ENCODE results near the gene ZBTB9. TPM values are rescaled to one million over a fixed set of nuclear protein-coding genes. Genes with fewer than 3 reads are reported as not detected.
A peak's percentile ranks its signal among the peaks of the same experiment; 100 is the strongest.

The ZBTB9 gene, protein sequence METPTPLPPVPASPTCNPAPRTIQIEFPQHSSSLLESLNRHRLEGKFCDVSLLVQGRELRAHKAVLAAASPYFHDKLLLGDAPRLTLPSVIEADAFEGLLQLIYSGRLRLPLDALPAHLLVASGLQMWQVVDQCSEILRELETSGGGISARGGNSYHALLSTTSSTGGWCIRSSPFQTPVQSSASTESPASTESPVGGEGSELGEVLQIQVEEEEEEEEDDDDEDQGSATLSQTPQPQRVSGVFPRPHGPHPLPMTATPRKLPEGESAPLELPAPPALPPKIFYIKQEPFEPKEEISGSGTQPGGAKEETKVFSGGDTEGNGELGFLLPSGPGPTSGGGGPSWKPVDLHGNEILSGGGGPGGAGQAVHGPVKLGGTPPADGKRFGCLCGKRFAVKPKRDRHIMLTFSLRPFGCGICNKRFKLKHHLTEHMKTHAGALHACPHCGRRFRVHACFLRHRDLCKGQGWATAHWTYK
- total RNA-seq: 15.8 and 17.0 TPM in 2 replicates

DNA sequence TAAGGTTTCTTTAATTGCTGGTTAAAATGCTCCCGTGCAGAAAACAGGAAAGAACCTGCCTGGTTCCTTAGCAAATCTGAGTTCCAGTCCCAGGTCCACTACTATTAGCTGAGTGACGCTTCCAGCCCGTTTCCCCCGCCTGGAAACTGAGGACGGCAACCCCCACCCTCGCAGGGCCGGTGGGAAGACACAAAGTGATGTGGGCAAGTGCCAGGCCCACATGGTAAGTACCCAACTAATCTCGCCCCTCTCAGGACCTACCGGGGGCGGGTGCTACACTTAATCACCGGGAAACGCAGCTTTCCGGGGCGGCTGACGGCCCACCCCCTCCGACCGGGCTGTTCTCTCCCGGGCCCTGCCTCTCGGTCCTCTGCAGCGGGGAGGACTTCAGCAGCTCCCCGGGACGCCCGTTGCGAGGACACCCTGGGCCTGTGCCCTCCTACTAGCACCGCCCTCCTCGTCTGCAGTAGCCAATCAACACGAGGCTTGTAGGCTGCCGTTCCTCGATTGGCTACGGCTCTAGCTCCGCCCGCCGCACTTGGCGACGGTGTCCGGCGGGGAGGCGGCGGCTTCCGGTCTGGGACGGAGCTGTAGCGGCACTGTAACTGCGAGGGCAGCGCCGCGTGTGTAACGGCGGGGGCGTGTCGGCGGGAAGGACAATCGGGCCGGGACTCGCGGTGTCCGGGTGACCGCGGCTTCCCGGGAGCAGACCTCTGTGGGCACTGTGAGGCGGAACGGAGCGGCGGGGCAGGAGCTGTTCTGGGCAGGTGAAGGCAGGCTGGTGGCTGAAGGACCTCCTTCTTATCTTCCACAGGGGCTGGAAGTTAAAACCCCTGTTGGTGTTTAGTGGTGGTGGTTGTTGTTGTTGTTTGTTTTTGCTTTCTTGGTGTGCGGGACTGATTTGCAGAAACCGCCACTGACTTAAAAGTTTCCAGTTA is at the start of gene ZBTB9:
ZBTB9 (plus strand) TSS at position 568 of the 938 bp plus-strand sequence. CDS start 525 bp downstream, outside the sequence.
- no peaks in the 10 kb centered on the region for H3K27me3 Mint-ChIP-seq (ENCODE audit: insufficient read depth)
- peak; percentile 96 for DNase-seq (ENCODE audit: low spot score)
- no peaks in the 10 kb centered on the region for H3K9me3 Mint-ChIP-seq
- intact Hi-C loops (cut with micrococcal nuclease): loop anchor here (1.0 to 10.0 kb wide), 13 partner anchors 23 to 257 kb away; partner anchors contain the start of genes BAK1, ITPR3, KIFC1 and PFDN6
- peak within 1 kb of the TSS; percentile 88 for H3K27ac Mint-ChIP-seq
- H3K4me3 Mint-ChIP-seq: peak within 1 kb of the TSS; percentile 95
- peaks cover 42% of the 10 kb centered on the region for H3K4me1 Mint-ChIP-seq (ENCODE audit: low read depth)
- peaks cover 31% of the 10 kb centered on the region for H3K36me3 Mint-ChIP-seq (ENCODE audit: low read depth)

DNA sequence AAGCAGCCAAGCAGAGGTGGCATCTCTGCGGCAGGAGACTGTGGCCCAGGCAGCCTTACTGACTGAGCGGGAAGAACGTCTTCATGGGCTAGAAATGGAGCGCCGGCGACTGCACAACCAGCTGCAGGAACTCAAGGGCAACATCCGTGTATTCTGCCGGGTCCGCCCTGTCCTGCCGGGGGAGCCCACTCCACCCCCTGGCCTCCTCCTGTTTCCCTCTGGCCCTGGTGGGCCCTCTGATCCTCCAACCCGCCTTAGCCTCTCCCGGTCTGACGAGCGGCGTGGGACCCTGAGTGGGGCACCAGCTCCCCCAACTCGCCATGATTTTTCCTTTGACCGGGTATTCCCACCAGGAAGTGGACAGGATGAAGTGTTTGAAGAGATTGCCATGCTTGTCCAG is 49.5 kb upstream of the ZBTB9 start:
- Mint-ChIP-seq H3K4me3 (no peak overlapping the region), H3K9me3 (no peaks in the 10 kb centered on the region), H3K4me1 (ENCODE audit: low read depth) (peaks cover 15% of the 10 kb centered on the region), H3K36me3 (ENCODE audit: low read depth) (peaks cover 61% of the 10 kb centered on the region), H3K27me3 (ENCODE audit: insufficient read depth) (no peaks in the 10 kb centered on the region), H3K27ac (no peak overlapping the region)
- DNase-seq (ENCODE audit: low spot score): no peak
- intact Hi-C loops (cut with micrococcal nuclease): no loop called here

DNA sequence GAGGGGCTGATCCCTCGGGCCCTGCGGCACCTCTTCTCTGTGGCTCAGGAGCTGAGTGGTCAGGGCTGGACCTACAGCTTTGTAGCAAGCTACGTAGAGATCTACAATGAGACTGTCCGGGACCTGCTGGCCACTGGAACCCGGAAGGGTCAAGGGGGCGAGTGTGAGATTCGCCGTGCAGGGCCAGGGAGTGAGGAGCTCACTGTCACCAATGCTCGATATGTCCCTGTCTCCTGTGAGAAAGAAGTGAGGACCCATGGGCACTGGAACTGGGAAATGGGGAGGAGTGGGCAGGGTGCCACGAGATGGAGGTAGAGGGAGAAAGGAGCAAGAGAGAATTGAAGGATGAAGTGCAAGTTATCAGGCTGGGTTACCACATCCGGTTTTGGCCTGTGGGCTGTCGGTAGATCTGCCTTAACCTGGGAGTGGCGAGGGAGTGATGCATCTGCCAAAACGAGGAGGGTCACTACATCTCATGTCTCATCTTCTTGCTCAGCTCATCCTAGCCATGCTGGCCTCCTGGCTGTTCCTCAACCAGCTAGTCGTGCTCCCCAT is 48.9 kb upstream of the ZBTB9 start:
- peaks cover 18% of the 10 kb centered on the region for H3K4me1 Mint-ChIP-seq (ENCODE audit: low read depth)
- intact Hi-C loops (cut with micrococcal nuclease): no loop called here
- H3K27me3 Mint-ChIP-seq (ENCODE audit: insufficient read depth): no peaks in the 10 kb centered on the region
- no peaks in the 10 kb centered on the region for H3K9me3 Mint-ChIP-seq
- H3K36me3 Mint-ChIP-seq (ENCODE audit: low read depth): peaks cover 56% of the 10 kb centered on the region
- H3K4me3 Mint-ChIP-seq: no peak overlapping the region
- peak overlapping the region; percentile 18 for H3K27ac Mint-ChIP-seq
- DNase-seq (ENCODE audit: low spot score): no peak

DNA sequence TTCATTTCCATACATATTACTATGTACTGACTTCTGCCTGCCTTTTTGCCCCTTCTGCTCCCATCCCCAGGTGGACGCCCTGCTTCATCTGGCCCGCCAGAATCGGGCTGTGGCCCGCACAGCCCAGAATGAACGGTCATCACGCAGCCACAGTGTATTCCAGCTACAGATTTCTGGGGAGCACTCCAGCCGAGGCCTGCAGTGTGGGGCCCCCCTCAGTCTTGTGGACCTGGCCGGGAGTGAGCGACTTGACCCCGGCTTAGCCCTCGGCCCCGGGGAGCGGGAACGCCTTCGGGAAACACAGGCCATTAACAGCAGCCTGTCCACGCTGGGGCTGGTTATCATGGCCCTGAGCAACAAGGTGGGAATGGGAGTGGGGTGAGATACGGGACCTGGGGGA is 48.2 kb upstream of the ZBTB9 start:
- intact Hi-C loops (cut with micrococcal nuclease): no loop called here
- no peak for DNase-seq (ENCODE audit: low spot score)
- Mint-ChIP-seq H3K4me3 (no peak overlapping the region), H3K4me1 (ENCODE audit: low read depth) (peaks cover 18% of the 10 kb centered on the region), H3K27ac (no peak overlapping the region), H3K36me3 (ENCODE audit: low read depth) (peaks cover 52% of the 10 kb centered on the region), H3K9me3 (no peaks in the 10 kb centered on the region), H3K27me3 (ENCODE audit: insufficient read depth) (no peaks in the 10 kb centered on the region)

DNA sequence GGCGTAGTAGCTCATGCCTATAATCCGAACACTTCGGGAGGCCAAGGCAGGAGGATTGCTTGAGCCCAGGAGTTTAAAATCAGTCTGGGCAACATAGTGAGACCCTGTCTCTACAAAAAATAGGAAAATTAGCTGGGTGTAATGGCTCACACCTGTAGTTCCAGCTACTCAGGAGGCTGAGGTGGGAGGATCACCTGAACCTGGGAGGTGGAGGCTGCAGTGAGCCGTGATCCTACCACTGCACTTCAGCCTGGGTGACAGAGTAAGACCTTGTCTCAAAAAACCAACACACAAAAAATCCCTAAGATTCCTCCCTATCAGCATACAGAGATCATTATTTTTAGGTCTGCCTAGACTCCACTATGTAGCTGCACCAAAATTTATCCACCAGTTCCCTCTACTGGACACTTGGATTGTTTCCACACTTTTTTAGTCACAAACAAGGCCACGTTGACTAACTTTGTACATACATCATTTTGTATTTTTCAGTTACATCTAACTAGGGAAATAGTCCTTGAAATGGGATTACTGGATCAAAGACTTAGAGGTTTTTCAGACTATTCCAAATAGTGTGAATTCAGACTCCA is 47.2 kb upstream of the ZBTB9 start:
- H3K27ac Mint-ChIP-seq: no peak overlapping the region
- H3K4me1 Mint-ChIP-seq (ENCODE audit: low read depth): peaks cover 26% of the 10 kb centered on the region
- no peak for DNase-seq (ENCODE audit: low spot score)
- no peak overlapping the region for H3K4me3 Mint-ChIP-seq
- H3K36me3 Mint-ChIP-seq (ENCODE audit: low read depth): peaks cover 52% of the 10 kb centered on the region
- no peaks in the 10 kb centered on the region for H3K27me3 Mint-ChIP-seq (ENCODE audit: insufficient read depth)
- H3K9me3 Mint-ChIP-seq: no peaks in the 10 kb centered on the region
- intact Hi-C loops (cut with micrococcal nuclease): no loop called here

DNA sequence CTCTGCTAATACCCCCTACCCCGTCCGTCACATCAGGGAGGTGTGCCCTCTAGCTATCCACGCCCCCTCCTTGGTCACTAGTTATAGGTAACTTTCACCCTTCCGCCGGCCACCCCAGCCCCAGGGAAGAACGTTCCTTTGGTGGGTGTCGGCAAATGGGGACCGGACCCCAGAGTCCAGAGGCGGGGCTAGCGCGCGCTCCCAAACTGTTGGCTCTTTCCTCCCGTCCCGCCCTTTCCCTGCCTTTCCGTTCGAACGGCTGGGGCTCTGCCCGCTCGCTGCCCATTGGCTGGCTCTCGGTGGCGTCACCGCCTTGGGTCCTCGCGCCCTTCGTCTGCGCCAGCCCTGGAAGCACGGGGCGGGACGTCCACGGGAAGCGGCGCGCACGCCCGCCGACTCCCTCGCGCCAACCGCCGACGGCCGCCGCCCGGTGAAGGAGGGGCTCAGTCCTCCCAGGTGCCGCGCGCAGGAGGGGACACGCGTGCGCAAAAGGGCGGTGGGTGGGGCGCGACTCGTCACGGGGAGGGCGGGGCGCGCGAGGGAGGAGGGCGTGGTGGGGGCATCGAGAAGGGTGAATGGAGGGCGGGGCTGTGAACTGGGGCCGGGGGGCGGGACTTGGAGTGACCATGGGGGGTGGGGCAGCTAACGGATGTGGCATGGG is 44.2 kb upstream of the ZBTB9 start:
- peak overlapping the region; percentile 91 for H3K4me3 Mint-ChIP-seq
- peak overlapping the region; percentile 96 for H3K27ac Mint-ChIP-seq
- intact Hi-C loops (cut with micrococcal nuclease): loop anchor here (1.0 to 10.0 kb wide), 12 partner anchors 8 to 1235 kb away; partner anchors contain the start of genes AGPAT1, CUTA, KIFC1 and LEMD2
- H3K4me1 Mint-ChIP-seq (ENCODE audit: low read depth): peaks cover 50% of the 10 kb centered on the region
- H3K27me3 Mint-ChIP-seq (ENCODE audit: insufficient read depth): no peaks in the 10 kb centered on the region
- peaks cover 48% of the 10 kb centered on the region for H3K36me3 Mint-ChIP-seq (ENCODE audit: low read depth)
- DNase-seq (ENCODE audit: low spot score): peak; percentile 99
- no peaks in the 10 kb centered on the region for H3K9me3 Mint-ChIP-seq

DNA sequence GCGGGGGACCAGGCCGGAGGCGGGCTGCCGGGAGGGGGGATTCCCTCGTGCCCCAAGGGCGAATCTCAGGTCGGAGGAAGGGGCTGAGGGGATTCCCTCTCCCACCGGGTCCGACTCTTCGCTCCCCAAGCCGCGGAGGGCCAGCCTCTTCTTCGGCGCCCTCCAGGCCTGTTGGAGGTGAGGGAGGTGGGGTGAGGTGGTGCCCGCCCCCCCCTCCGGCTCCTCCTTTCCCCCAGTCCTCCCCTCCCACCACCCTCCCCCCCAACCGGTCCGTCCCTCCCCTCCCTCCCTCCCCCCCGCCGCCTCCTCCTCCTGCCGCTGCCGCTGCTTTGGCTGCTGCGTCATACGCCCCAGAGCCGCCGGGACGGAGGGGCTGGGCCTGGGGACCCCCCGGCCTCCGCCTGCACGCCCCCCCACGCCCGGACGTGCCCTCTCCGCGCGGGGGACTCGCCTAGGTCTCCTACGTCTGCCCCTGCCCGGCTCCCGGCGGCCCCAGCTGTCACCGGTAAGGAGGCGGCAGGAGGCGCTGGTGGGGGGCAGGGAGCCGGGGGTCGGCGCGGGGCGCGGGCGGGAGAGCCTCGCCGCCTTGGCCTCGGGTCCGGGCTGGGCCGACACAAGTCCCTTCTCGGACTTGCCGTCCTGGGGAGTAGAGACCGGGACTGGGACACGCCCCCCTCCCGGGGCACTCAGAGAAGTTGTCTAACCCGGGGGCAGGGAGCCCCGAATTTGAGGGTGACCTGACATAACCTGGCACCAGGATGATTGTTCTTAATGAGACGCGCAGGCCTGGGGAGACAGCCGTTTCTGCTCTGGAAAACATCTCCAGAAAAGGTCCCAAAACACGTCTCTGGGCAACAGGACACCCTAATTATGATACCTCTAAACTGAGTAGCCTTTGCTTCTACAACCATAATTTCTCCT is 43.4 kb upstream of the ZBTB9 start, which contains the start of gene PHF1:
PHF1 (plus strand) TSS at position 304 of the 921 bp plus-strand sequence. CDS start 1,250 bp downstream, outside the sequence.
- no peak for DNase-seq (ENCODE audit: low spot score)
- intact Hi-C loops (cut with micrococcal nuclease): loop anchor here (1.0 to 10.0 kb wide), 12 partner anchors 7 to 1236 kb away; partner anchors contain the start of genes AGPAT1, CUTA, KIFC1 and LEMD2
- H3K4me1 Mint-ChIP-seq (ENCODE audit: low read depth): peaks cover 52% of the 10 kb centered on the region
- peaks cover 47% of the 10 kb centered on the region for H3K36me3 Mint-ChIP-seq (ENCODE audit: low read depth)
- H3K27ac Mint-ChIP-seq: peak within 1 kb of the TSS; percentile 96
- no peaks in the 10 kb centered on the region for H3K9me3 Mint-ChIP-seq
- H3K4me3 Mint-ChIP-seq: peak within 1 kb of the TSS; percentile 91
- no peaks in the 10 kb centered on the region for H3K27me3 Mint-ChIP-seq (ENCODE audit: insufficient read depth)

DNA sequence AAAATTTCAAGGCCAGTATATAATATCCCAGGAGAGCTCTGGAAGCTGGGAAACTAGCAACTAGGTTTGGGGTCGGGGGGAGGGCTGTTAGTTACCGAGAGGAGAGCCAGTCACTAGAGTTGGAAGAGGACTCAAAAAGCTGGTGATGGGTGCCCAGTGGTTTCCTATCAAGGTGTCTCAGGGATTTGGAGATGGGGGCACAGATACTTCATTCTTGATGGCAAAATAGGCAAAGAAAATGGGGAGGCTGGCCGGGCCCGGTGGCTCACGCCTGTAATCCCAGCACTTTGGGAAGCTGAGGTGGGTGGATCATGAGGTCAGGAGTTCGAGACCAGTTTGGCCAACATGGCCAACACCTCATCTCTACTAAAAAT is 42.8 kb upstream of the ZBTB9 start:
- H3K9me3 Mint-ChIP-seq: no peaks in the 10 kb centered on the region
- DNase-seq (ENCODE audit: low spot score): no peak
- intact Hi-C loops (cut with micrococcal nuclease): loop anchor here (2.0 to 10.0 kb wide), 4 partner anchors 13 to 1237 kb away; partner anchors contain the start of genes AGPAT1, LEMD2, PSMB8 and RNF5
- H3K27me3 Mint-ChIP-seq (ENCODE audit: insufficient read depth): no peaks in the 10 kb centered on the region
- H3K4me3 Mint-ChIP-seq: peak overlapping the region; percentile 81
- H3K4me1 Mint-ChIP-seq (ENCODE audit: low read depth): peaks cover 59% of the 10 kb centered on the region
- H3K27ac Mint-ChIP-seq: peak overlapping the region; percentile 55
- H3K36me3 Mint-ChIP-seq (ENCODE audit: low read depth): peaks cover 44% of the 10 kb centered on the region

DNA sequence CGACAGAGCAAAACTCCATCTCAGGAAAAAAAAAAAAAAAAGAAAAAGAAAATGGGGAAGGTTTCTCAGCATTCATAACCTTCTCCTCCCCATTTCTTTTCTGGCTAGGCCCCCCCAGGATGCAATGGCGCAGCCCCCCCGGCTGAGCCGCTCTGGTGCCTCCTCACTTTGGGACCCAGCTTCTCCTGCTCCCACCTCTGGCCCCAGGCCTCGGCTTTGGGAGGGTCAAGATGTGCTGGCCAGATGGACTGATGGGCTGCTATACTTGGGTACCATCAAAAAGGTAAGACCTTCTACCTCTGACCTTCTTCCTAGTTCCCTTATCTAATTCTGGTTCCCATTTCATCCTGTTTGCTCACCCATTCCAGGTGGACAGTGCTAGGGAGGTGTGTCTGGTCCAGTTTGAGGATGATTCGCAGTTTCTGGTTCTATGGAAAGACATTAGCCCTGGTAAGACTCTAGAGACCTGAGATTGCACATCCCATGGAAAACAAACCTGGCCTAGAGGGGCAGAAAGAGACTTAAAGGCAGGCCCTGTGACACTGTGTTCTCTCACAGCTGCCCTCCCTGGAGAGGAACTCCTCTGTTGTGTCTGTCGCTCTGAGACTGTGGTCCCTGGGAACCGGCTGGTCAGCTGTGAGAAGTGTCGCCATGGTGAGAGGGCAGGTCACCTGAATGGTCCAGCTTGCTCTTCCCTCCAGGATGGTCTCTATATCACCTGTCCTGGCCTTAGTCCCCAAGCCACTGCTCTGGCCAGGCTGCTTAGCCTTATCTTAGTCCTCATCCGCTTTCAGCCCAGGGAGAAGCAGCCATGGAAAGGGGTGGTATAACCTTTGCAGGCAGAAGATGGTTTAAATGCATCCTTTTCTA is 42.0 kb upstream of the ZBTB9 start:
- Mint-ChIP-seq H3K4me1 (ENCODE audit: low read depth) (peaks cover 66% of the 10 kb centered on the region), H3K36me3 (ENCODE audit: low read depth) (peaks cover 40% of the 10 kb centered on the region)

More for the DNA sequence above, 42.0 kb upstream of the ZBTB9 start:
- intact Hi-C loops (cut with micrococcal nuclease): loop anchor here (10.0 kb wide), 3 partner anchors 372 to 1238 kb away; partner anchors contain the start of genes AGPAT1, LEMD2, PSMB8 and RNF5
- H3K27me3 Mint-ChIP-seq (ENCODE audit: insufficient read depth): no peaks in the 10 kb centered on the region
- peak overlapping the region; percentile 72 for H3K27ac Mint-ChIP-seq
- no peaks in the 10 kb centered on the region for H3K9me3 Mint-ChIP-seq
- DNase-seq (ENCODE audit: low spot score): no peak
- H3K4me3 Mint-ChIP-seq: peak overlapping the region; percentile 59
